ENCODE measurements around the gene IGSF8. TPM values are rescaled to one million over a fixed set of nuclear protein-coding genes. Genes with fewer than 3 reads are reported as not detected.

Gene IGSF8
- total RNA-seq, 1 donor from 2014 or later = 24.0 TPM

GRCh38 chr1:160107512-160107911 lies 9.1 kb upstream of the IGSF8 start:
- no peak overlapping the region for H3K4me3 Mint-ChIP-seq (ENCODE audit: unreplicated experiment)
- peaks cover 52% of the 10 kb centered on the region for H3K4me1 Mint-ChIP-seq (ENCODE audit: unreplicated experiment)
- peaks cover 51% of the 10 kb centered on the region for H3K27me3 Mint-ChIP-seq (ENCODE audit: unreplicated experiment)
- no peaks in the 10 kb centered on the region for H3K36me3 Mint-ChIP-seq (ENCODE audit: unreplicated experiment)
- H3K9me3 Mint-ChIP-seq (ENCODE audit: unreplicated experiment) = no peaks in the 10 kb centered on the region
- no peak for DNase-seq (ENCODE audit: extremely low spot score, unreplicated experiment)
- H3K27ac Mint-ChIP-seq (ENCODE audit: unreplicated experiment) = no peak overlapping the region
- TF ChIP-seq, protein P1, sequence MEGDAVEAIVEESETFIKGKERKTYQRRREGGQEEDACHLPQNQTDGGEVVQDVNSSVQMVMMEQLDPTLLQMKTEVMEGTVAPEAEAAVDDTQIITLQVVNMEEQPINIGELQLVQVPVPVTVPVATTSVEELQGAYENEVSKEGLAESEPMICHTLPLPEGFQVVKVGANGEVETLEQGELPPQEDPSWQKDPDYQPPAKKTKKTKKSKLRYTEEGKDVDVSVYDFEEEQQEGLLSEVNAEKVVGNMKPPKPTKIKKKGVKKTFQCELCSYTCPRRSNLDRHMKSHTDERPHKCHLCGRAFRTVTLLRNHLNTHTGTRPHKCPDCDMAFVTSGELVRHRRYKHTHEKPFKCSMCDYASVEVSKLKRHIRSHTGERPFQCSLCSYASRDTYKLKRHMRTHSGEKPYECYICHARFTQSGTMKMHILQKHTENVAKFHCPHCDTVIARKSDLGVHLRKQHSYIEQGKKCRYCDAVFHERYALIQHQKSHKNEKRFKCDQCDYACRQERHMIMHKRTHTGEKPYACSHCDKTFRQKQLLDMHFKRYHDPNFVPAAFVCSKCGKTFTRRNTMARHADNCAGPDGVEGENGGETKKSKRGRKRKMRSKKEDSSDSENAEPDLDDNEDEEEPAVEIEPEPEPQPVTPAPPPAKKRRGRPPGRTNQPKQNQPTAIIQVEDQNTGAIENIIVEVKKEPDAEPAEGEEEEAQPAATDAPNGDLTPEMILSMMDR (IDR thresholded peaks at IDR 0.05) = no peak

DNA sequence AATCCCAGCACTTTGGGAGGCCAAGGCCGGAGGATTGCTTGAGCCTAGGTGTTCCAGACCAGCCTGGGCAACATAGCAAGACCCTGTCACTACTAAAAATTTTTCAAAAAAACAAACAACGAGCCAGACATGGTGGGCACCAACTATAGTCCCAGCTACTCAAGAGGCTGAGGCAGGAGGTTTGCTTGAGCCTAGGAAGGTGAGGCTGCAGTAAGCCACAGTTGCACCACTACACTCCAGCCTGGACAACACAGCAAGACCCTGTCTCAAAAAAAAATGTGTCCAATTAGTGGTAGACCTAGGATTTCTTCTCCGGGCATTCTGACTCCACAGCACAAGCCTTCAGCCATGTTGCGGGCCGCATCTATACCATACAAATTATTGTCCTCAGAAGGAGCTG lies 6.7 kb upstream of the IGSF8 start:
- H3K27ac Mint-ChIP-seq (ENCODE audit: unreplicated experiment) = no peak overlapping the region
- H3K27me3 Mint-ChIP-seq (ENCODE audit: unreplicated experiment) = peaks cover 42% of the 10 kb centered on the region
- H3K4me1 Mint-ChIP-seq (ENCODE audit: unreplicated experiment) = peaks cover 50% of the 10 kb centered on the region
- no peak overlapping the region for H3K4me3 Mint-ChIP-seq (ENCODE audit: unreplicated experiment)
- TF ChIP-seq, protein P1 (IDR thresholded peaks at IDR 0.05) = no peak
- no peaks in the 10 kb centered on the region for H3K9me3 Mint-ChIP-seq (ENCODE audit: unreplicated experiment)
- DNase-seq (ENCODE audit: extremely low spot score, unreplicated experiment) = no peak
- H3K36me3 Mint-ChIP-seq (ENCODE audit: unreplicated experiment) = no peaks in the 10 kb centered on the region

DNA sequence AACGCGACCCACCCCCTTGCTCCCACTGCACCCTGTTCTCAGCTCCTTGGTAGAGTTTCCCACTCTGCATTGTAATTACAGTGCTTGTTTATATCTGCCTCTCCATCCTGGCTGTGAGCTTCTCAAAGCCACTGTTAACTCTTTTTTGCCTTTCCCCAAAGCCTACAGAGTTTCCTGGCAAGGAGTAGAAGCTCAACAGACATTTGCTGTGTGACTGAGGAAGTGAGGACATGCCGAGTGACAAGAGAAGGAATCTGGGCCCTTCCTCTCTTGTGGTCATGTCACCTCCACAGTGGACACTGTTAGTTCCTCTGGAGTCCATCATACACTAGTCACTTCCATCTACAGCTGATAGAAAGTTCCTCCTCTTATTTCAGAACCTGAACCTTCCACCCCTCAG lies 6.1 kb upstream of the IGSF8 start:
- no peak for DNase-seq (ENCODE audit: extremely low spot score, unreplicated experiment)
- H3K9me3 Mint-ChIP-seq (ENCODE audit: unreplicated experiment) = no peaks in the 10 kb centered on the region

GRCh38 chr1:160103658-160104408 lies 5.4 kb upstream of the IGSF8 start:
- H3K9me3 Mint-ChIP-seq (ENCODE audit: unreplicated experiment) = no peaks in the 10 kb centered on the region
- TF ChIP-seq, protein P1 (IDR thresholded peaks at IDR 0.05) = no peak
- H3K4me1 Mint-ChIP-seq (ENCODE audit: unreplicated experiment) = peaks cover 40% of the 10 kb centered on the region
- no peak overlapping the region for H3K4me3 Mint-ChIP-seq (ENCODE audit: unreplicated experiment)
- no peak for DNase-seq (ENCODE audit: extremely low spot score, unreplicated experiment)
- H3K36me3 Mint-ChIP-seq (ENCODE audit: unreplicated experiment) = no peaks in the 10 kb centered on the region
- H3K27me3 Mint-ChIP-seq (ENCODE audit: unreplicated experiment) = peaks cover 31% of the 10 kb centered on the region
- no peak overlapping the region for H3K27ac Mint-ChIP-seq (ENCODE audit: unreplicated experiment)

More for the DNA sequence above, 6.1 kb upstream of the IGSF8 start:
- H3K4me1 Mint-ChIP-seq (ENCODE audit: unreplicated experiment) = peaks cover 44% of the 10 kb centered on the region
- no peaks in the 10 kb centered on the region for H3K36me3 Mint-ChIP-seq (ENCODE audit: unreplicated experiment)
- H3K4me3 Mint-ChIP-seq (ENCODE audit: unreplicated experiment) = no peak overlapping the region
- no peak overlapping the region for H3K27ac Mint-ChIP-seq (ENCODE audit: unreplicated experiment)
- H3K27me3 Mint-ChIP-seq (ENCODE audit: unreplicated experiment) = peaks cover 35% of the 10 kb centered on the region
- TF ChIP-seq, protein P1 (IDR thresholded peaks at IDR 0.05) = no peak

- H3K27ac Mint-ChIP-seq (ENCODE audit: unreplicated experiment) = no peak overlapping the region
- H3K36me3 Mint-ChIP-seq (ENCODE audit: unreplicated experiment) = no peaks in the 10 kb centered on the region
- TF ChIP-seq, protein P1 (IDR thresholded peaks at IDR 0.05) = no peak
- H3K27me3 Mint-ChIP-seq (ENCODE audit: unreplicated experiment) = peaks cover 23% of the 10 kb centered on the region
- H3K9me3 Mint-ChIP-seq (ENCODE audit: unreplicated experiment) = no peaks in the 10 kb centered on the region
- DNase-seq (ENCODE audit: extremely low spot score, unreplicated experiment) = no peak
- peaks cover 46% of the 10 kb centered on the region for H3K4me1 Mint-ChIP-seq (ENCODE audit: unreplicated experiment)
- H3K4me3 Mint-ChIP-seq (ENCODE audit: unreplicated experiment) = no peak overlapping the region
Measured at GRCh38 chr1:160101717-160102522, 3.5 kb upstream of the IGSF8 start.
